ENCODE measurements around the gene ZMIZ1. TPM values are rescaled to one million over a fixed set of nuclear protein-coding genes. Genes with fewer than 3 reads are reported as not detected.

The ZMIZ1 gene
- total and polyA plus RNA-seq, 2 experiments from 2014 or later, result 9.2 to 30.9 TPM

DNA sequence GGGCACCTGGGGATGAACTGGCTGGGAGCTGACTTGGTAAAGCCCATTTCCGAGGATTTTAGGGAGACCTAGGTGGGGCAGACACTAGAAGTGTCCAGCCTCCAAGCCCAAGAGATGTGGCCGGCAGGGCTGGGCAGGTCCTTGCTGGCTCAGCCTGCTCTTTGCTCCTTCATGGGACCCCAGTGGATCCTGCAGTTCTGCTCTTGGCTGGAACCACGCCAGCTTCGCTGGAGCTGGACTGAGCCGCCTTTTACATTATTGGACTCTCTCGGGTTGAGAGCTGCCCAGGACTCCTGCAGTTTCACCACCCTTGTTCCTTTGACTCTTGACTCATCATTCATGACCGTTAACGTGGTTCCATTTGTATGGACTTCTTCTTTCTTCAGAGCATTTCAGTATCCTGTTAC lies 284.2 kb downstream of the ZMIZ1 start:
- H3K4me1 ChIP-seq (ENCODE audit: insufficient read depth), result peaks cover 7% of the 10 kb centered on the region
- no peak overlapping the region for H3K4me3 Mint-ChIP-seq
- H3K27ac ChIP-seq (ENCODE audit: low read depth), result no peak overlapping the region
- H3K4me2 ChIP-seq, result no peak overlapping the region
- H3K27me3 Mint-ChIP-seq (ENCODE audit: insufficient read depth, low read depth, poor library complexity), result peaks cover 3% of the 10 kb centered on the region
- H3K79me2 ChIP-seq (replicated peaks; ENCODE audit: insufficient read depth), result peaks cover 11% of the 10 kb centered on the region
- no peaks in the 10 kb centered on the region for H3K27me3 ChIP-seq (ENCODE audit: insufficient read depth)
- no peaks in the 10 kb centered on the region for H3K9me2 ChIP-seq (ENCODE audit: insufficient read depth)
- H3K27ac Mint-ChIP-seq, result no peak overlapping the region
- DNase-seq (ENCODE audit: low spot score) (no peak), ATAC-seq (no peak)
- H3K4me3 ChIP-seq, result no peak overlapping the region
- no peaks in the 10 kb centered on the region for H3K9me3 Mint-ChIP-seq
- H2AFZ ChIP-seq, result no peak overlapping the region
- peaks cover 20% of the 10 kb centered on the region; the same call in 1 of the 2 replicates for H4K20me1 ChIP-seq (replicated peaks; ENCODE audit: insufficient read depth)
- H3K36me3 Mint-ChIP-seq (ENCODE audit: low read depth), result peaks cover 81% of the 10 kb centered on the region
- TF ChIP-seq, protein P1, sequence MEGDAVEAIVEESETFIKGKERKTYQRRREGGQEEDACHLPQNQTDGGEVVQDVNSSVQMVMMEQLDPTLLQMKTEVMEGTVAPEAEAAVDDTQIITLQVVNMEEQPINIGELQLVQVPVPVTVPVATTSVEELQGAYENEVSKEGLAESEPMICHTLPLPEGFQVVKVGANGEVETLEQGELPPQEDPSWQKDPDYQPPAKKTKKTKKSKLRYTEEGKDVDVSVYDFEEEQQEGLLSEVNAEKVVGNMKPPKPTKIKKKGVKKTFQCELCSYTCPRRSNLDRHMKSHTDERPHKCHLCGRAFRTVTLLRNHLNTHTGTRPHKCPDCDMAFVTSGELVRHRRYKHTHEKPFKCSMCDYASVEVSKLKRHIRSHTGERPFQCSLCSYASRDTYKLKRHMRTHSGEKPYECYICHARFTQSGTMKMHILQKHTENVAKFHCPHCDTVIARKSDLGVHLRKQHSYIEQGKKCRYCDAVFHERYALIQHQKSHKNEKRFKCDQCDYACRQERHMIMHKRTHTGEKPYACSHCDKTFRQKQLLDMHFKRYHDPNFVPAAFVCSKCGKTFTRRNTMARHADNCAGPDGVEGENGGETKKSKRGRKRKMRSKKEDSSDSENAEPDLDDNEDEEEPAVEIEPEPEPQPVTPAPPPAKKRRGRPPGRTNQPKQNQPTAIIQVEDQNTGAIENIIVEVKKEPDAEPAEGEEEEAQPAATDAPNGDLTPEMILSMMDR (conservative IDR thresholded peaks at IDR 0.05; ENCODE audit: low read depth in 2 of 2), result no peak
- TF ChIP-seq EZH2 (IDR thresholded peaks at IDR 0.05; ENCODE audit: low read depth, unreplicated experiment) (no peak), ZNF331 (CRISPR knock-in tag; IDR thresholded peaks at IDR 0.05; ENCODE audit: low read depth) (no peak), POLR2AphosphoS5 (IDR thresholded peaks at IDR 0.05; ENCODE audit: low read depth) (no peak), REST (IDR thresholded peaks at IDR 0.05; ENCODE audit: unreplicated experiment) (no peak), STAT1 (IDR thresholded peaks at IDR 0.05; ENCODE audit: unreplicated experiment) (no peak), ZNF462 (CRISPR knock-in tag; IDR thresholded peaks at IDR 0.05) (no peak), NANOG (IDR thresholded peaks at IDR 0.05; ENCODE audit: borderline replicate concordance) (no peak), ZNF114 (CRISPR knock-in tag; IDR thresholded peaks at IDR 0.05) (no peak), JUNB (IDR thresholded peaks at IDR 0.05; ENCODE audit: unreplicated experiment) (no peak), ETS1 (IDR thresholded peaks at IDR 0.05) (no peak)
- H3F3A ChIP-seq (replicated peaks; ENCODE audit: low read depth), result no peaks in the 10 kb centered on the region
- peaks cover 5% of the 10 kb centered on the region; the same call in 1 of the 3 replicates for H3K4me1 Mint-ChIP-seq
- no peaks in the 10 kb centered on the region; the same call in 1 of the 2 replicates for H3K36me3 ChIP-seq (ENCODE audit: insufficient read depth)

Measured in GM23338 (cell line).